ENCODE results near the gene ZXDA.
"Not testable (repeated sequence)": the region's sequence is repeated elsewhere in the genome, so short reads cannot be mapped to it uniquely, and the experiment has no call there.

The ZXDA gene

GRCh38 chrX:57910287-57910912 lies at the start of gene ZXDA:
TSS of gene ZXDA (minus strand) at chrX:57910458. CDS start at chrX:57910420, 38 bp downstream.
- H3K4me3 ChIP-seq (ENCODE audit: low read depth, low read length) = peak within 1 kb of the TSS; percentile 50
- DNase-seq (ENCODE audit: low read depth, low spot score); CTCF ChIA-PET: not testable (repeated sequence)

GRCh38 chrX:57952320-57952678 lies 42.0 kb upstream of the ZXDA start:
- no peak overlapping the region for H3K4me3 ChIP-seq (ENCODE audit: low read depth, low read length)
- DNase-seq (ENCODE audit: low read depth, low spot score) = no peak
- no peak for TF ChIP-seq CTCF (IDR thresholded peaks at IDR 0.05; ENCODE audit: insufficient read depth, low read length, missing control alignments)
- ChIA-PET POLR2A (no interaction called here), CTCF (no interaction called here)

More at GRCh38 chrX:57910287-57910912, at the start of gene ZXDA:
- POLR2A ChIA-PET = not testable (repeated sequence)

- ChIA-PET CTCF (no interaction called here), POLR2A (no interaction called here)
- TF ChIP-seq CTCF (IDR thresholded peaks at IDR 0.05; ENCODE audit: insufficient read depth, low read length, missing control alignments) = no peak
- H3K4me3 ChIP-seq (ENCODE audit: low read depth, low read length) = no peak overlapping the region
- DNase-seq (ENCODE audit: low read depth, low spot score) = no peak
These were observed 41.5 kb upstream of the ZXDA start for GRCh38 chrX:57951666-57952319.

- no peak overlapping the region for H3K4me3 ChIP-seq (ENCODE audit: low read depth, low read length)
- no peak for TF ChIP-seq CTCF (IDR thresholded peaks at IDR 0.05; ENCODE audit: insufficient read depth, low read length, missing control alignments)
- DNase-seq (ENCODE audit: low read depth, low spot score) = no peak
- ChIA-PET POLR2A (no interaction called here), CTCF (interaction anchor here (1.1 kb wide), 1 partner anchor 111 kb away, joined by 3 read pairs; no protein-coding TSS in a partner anchor)
These were observed 23.1 kb upstream of the ZXDA start for GRCh38 chrX:57933321-57933720.

GRCh38 chrX:57932266-57932665 lies 22.0 kb upstream of the ZXDA start:
- CTCF ChIA-PET = interaction anchor here (1.6 kb wide), 1 partner anchor 110 kb away, joined by 4 read pairs; no protein-coding TSS in a partner anchor
- no peak for TF ChIP-seq CTCF (IDR thresholded peaks at IDR 0.05; ENCODE audit: insufficient read depth, low read length, missing control alignments)
- POLR2A ChIA-PET = no interaction called here

GRCh38 chrX:57930051-57930450 lies 19.8 kb upstream of the ZXDA start:
- no peak for TF ChIP-seq CTCF (IDR thresholded peaks at IDR 0.05; ENCODE audit: insufficient read depth, low read length, missing control alignments)
- CTCF ChIA-PET = interaction anchor here (1.1 to 2.6 kb wide), 4 partner anchors 12 to 110 kb away, joined by 3 to 12 read pairs (median 4); no protein-coding TSS in a partner anchor
- POLR2A ChIA-PET = no interaction called here
- H3K4me3 ChIP-seq (ENCODE audit: low read depth, low read length) = no peak overlapping the region
- no peak for DNase-seq (ENCODE audit: low read depth, low spot score)

More at GRCh38 chrX:57932266-57932665, 22.0 kb upstream of the ZXDA start:
- DNase-seq (ENCODE audit: low read depth, low spot score) = no peak
- H3K4me3 ChIP-seq (ENCODE audit: low read depth, low read length) = no peak overlapping the region

Measured in AG04449 (cell line).